K562 (cell line): ENCODE data around the gene SLC25A44. TPM values are rescaled to one million over a fixed set of nuclear protein-coding genes. Genes with fewer than 3 reads are reported as not detected.

Source experiments
- BCLAF1 ChIP-seq, 2 experiments: fragments of 450-650 bp in 1 of 2; IDR thresholded peaks; 2 replicates each; pipeline ENCODE4 v1.6.1; 2011 to 2017; ENCODE audit warnings: low read depth in 2 of 2, antibody characterized with exemption in 1 of 2, borderline replicate concordance in 1 of 2, low read length in 1 of 2, mild to moderate bottlenecking in 1 of 2, mixed read lengths in 1 of 2; ENCODE audit not compliant: control insufficient read depth in 1 of 2
- BMI1 ChIP-seq: fragments of 150-350 bp; IDR thresholded peaks from 2 replicates; pipeline ENCODE4 v1.6.1; 2014; ENCODE audit warnings: low read length
- BRD9 ChIP-seq: fragments of 450-650 bp; IDR thresholded peaks from 2 replicates; pipeline ENCODE4 v1.6.1; 2018; ENCODE audit warnings: low read depth; ENCODE audit not compliant: partially characterized antibody
- CBFA2T2 ChIP-seq: fragments of 450-650 bp; conservative IDR thresholded peaks from 2 replicates; pipeline ENCODE4 v1.6.1; 2017; ENCODE audit warnings: mild to moderate bottlenecking
- CREBBP ChIP-seq: IDR thresholded peaks from one replicate; pipeline ENCODE4 v1.6.1; 2012; ENCODE audit warnings: low read depth, mild to moderate bottlenecking, control low read depth, inconsistent platforms, low read length
- E4F1 ChIP-seq: fragments of 250-450 bp; sonication (Bioruptor Pico); IDR thresholded peaks from 2 replicates; pipeline ENCODE4 v1.5.0; 2021; ENCODE audit warnings: mild to moderate bottlenecking, borderline replicate concordance
- ERF ChIP-seq: fragments of 450-650 bp; formaldehyde crosslinking; IDR thresholded peaks from 2 replicates; pipeline ENCODE4 v1.4.0; 2020; ENCODE audit warnings: mild to moderate bottlenecking, mixed read lengths
- FOXM1 ChIP-seq, 2 experiments: fragments of 450-650 bp in 1 of 2; sonication (generic) in 1 of 2; formaldehyde crosslinking in 1 of 2; IDR thresholded peaks; 2 replicates each; pipeline versions ENCODE4 v1.6.1 to v1.9.0; 2017 to 2022; ENCODE audit warnings: low read depth in 2 of 2, mild to moderate bottlenecking in 2 of 2, missing genetic modification reagents in 1 of 2, moderate library complexity in 1 of 2
- HCFC1 ChIP-seq: IDR thresholded peaks from 2 replicates; pipeline ENCODE4 v1.6.1; 2012; ENCODE audit warnings: low read depth, low read length, improper control_type of control experiment
- HEY1 ChIP-seq: fragments of 250-450 bp; sonication (Bioruptor Pico); IDR thresholded peaks from 2 replicates; pipeline ENCODE4 v1.5.0; 2020; ENCODE audit warnings: mild to moderate bottlenecking, moderate library complexity, borderline replicate concordance
- HLTF ChIP-seq: fragments of 450-650 bp; IDR thresholded peaks from 2 replicates; pipeline ENCODE4 v1.6.1; 2016
- KDM2B ChIP-seq: fragments of 250-450 bp; sonication (Bioruptor Pico); IDR thresholded peaks from 2 replicates; pipeline ENCODE4 v1.8.0; 2021; ENCODE audit warnings: mild to moderate bottlenecking, moderate library complexity
- KLF1 ChIP-seq: fragments of 450-650 bp; IDR thresholded peaks from 2 replicates; pipeline ENCODE4 v1.6.1; 2016; ENCODE audit warnings: missing genetic modification characterization, missing compliant biosample characterization
- MBD2 ChIP-seq: sonication (generic); IDR thresholded peaks from 2 replicates; pipeline ENCODE4 v1.6.1; 2016; ENCODE audit warnings: low read depth, borderline replicate concordance
- MCM3 ChIP-seq: fragments of 450-650 bp; IDR thresholded peaks from 2 replicates; pipeline ENCODE4 v1.6.1; 2016
- MTA3 ChIP-seq: fragments of 450-650 bp; formaldehyde crosslinking; IDR thresholded peaks from 2 replicates; pipeline ENCODE4 v1.6.1; 2017; ENCODE audit warnings: mild to moderate bottlenecking, borderline replicate concordance
- RNF219 ChIP-seq: fragments of 250-450 bp; sonication (Bioruptor Pico); IDR thresholded peaks from 2 replicates; pipeline ENCODE4 v1.5.0; 2022; ENCODE audit warnings: mild to moderate bottlenecking
- SIRT6 ChIP-seq: IDR thresholded peaks from one replicate; pipeline ENCODE4 v1.6.1; 2012; ENCODE audit warnings: low read depth, mild to moderate bottlenecking, control low read depth, inconsistent platforms, low read length, moderate library complexity
- SIX5 ChIP-seq, 2 experiments: IDR thresholded peaks; 2 replicates each; pipeline ENCODE4 v1.6.1; 2011; ENCODE audit warnings: low read length in 2 of 2, borderline replicate concordance in 1 of 2, low read depth in 1 of 2, mild to moderate bottlenecking in 1 of 2, moderate library complexity in 1 of 2; ENCODE audit not compliant: insufficient read depth in 1 of 2
- ZNF347 ChIP-seq: fragments of 450-650 bp; formaldehyde crosslinking; IDR thresholded peaks from 2 replicates; pipeline ENCODE4 v1.4.0; 2020; ENCODE audit warnings: low read depth, mild to moderate bottlenecking, moderate library complexity
- ZNF57 ChIP-seq: fragments of 450-650 bp; formaldehyde crosslinking; IDR thresholded peaks from 2 replicates; pipeline ENCODE4 v1.4.0; 2020; ENCODE audit warnings: mild to moderate bottlenecking, moderate library complexity
- polyA plus RNA-seq, 8 experiments: library from polyadenylated mRNA; depleted of rRNA in 4 of 8; stranded (reverse) in 5 of 8; unstranded in 3 of 8; fragments of >200 nt; fragmentation: Nextera tagmentation in 2 of 8; fragmentation: Illumina TruSeq in 1 of 8; extraction: Ambion mirVana in 2 of 8; extraction: Trizol in 1 of 8; gene quantifications; 2 replicates each; pipeline versions ENCODE4 v1.2.1 to v1.2.3, GENCODE V29; 2011 to 2014; ENCODE audit warnings: inconsistent platforms in 1 of 8, missing spikeins in 1 of 8
- total RNA-seq, 7 experiments: library from RNA; depleted of rRNA in 6 of 7; stranded (reverse); fragments of >200 nt in 6 of 7; fragmentation: Illumina TruSeq in 2 of 7; extraction: Trizol in 2 of 7; gene quantifications; 2 replicates each; pipeline versions ENCODE4 v1.2.1 to v1.2.3, GENCODE V29; 2011 to 2021; ENCODE audit warnings: low replicate concordance in 1 of 7

The SLC25A44 gene
- total and polyA plus RNA-seq, 9 of the 15 experiments (the other 6 are each of a cell fraction or from before 2014, with no cell fraction given): 4.4 to 22.8 (median 12.5) TPM

- TF ChIP-seq CREBBP: no peak
- TF ChIP-seq SIRT6: no peak
- peak; percentile 69 for TF ChIP-seq BRD9
- TF ChIP-seq ZNF347: no peak
- TF ChIP-seq MTA3: peak; percentile 89; the same call in 1 of the 2 replicates
- TF ChIP-seq SIX5 (IDR thresholded peaks at IDR 0.05; ENCODE audit: borderline replicate concordance in 1 of 2, insufficient read depth in 1 of 2, low read depth in 1 of 2, low read length in 2 of 2): no peak; a peak in 1 of 4 replicates
- TF ChIP-seq RNF219 (CRISPR knock-in tag): no peak
- no peak for TF ChIP-seq HLTF
- TF ChIP-seq E4F1 (CRISPR knock-in tag): no peak
- TF ChIP-seq KLF1 (tag): no peak
- TF ChIP-seq HCFC1: peak; percentile 52
- TF ChIP-seq CBFA2T2: no peak
- no peak for TF ChIP-seq KDM2B (CRISPR knock-in tag)
- TF ChIP-seq MBD2: peak; percentile 96
- TF ChIP-seq ZNF57 (CRISPR knock-in tag): no peak
- no peak for TF ChIP-seq BMI1
- TF ChIP-seq ERF (CRISPR knock-in tag): 0 out of 2 replicates have a peak, but pooled peaks have one; percentile 36
- TF ChIP-seq MCM3: no peak
- TF ChIP-seq FOXM1 (IDR thresholded peaks at IDR 0.05; ENCODE audit: low read depth): no peak
- TF ChIP-seq FOXM1 (CRISPR knock-in tag; IDR thresholded peaks at IDR 0.05; ENCODE audit: low read depth): peak; percentile 45; the same call in 1 of the 2 replicates
- no peak for TF ChIP-seq HEY1 (CRISPR knock-in tag)
- no peak for TF ChIP-seq BCLAF1 (IDR thresholded peaks at IDR 0.05; ENCODE audit: borderline replicate concordance in 1 of 2, control insufficient read depth in 1 of 2, low read depth in 2 of 2, low read length in 1 of 2)
These were observed 19.1 kb downstream of the SLC25A44 start, which contains the start of gene PMF1 (continued) for GRCh38 chr1:156212833-156213643.
